ENCODE data around the gene LRRC45.
A peak's percentile ranks its signal among the peaks of the same experiment; 100 is the strongest.

LRRC45 gene

GRCh38 chr17:82064433-82065192 lies 41.5 kb downstream of the LRRC45 start:
- Histone ChIP-seq H3K4me1 (ENCODE audit: low read length) (peaks cover 14% of the 10 kb centered on the region), H3K27ac (ENCODE audit: low read length) (peak overlapping the region; percentile 35), H3K4me3 (ENCODE audit: low read length) (peak overlapping the region; percentile 100), H3K9me3 (ENCODE audit: insufficient read depth, low read length) (no peaks in the 10 kb centered on the region), H2AFZ (ENCODE audit: low read depth, low read length) (no peak overlapping the region), H3K9ac (ENCODE audit: low read length) (peak overlapping the region; percentile 97), H3K79me2 (ENCODE audit: low read length) (peaks cover 28% of the 10 kb centered on the region), H3K27me3 (ENCODE audit: low read depth, low read length) (no peaks in the 10 kb centered on the region), H3K4me2 (ENCODE audit: low read length) (peak overlapping the region; percentile 96), H4K20me1 (ENCODE audit: insufficient read depth, low read length) (no peaks in the 10 kb centered on the region), H3K36me3 (replicated peaks; ENCODE audit: low read depth, low read length) (peaks cover 18% of the 10 kb centered on the region)
- TF ChIP-seq EZH2phosphoT487 (IDR thresholded peaks at IDR 0.05; ENCODE audit: low read depth): no peak
- TF ChIP-seq, protein P1, sequence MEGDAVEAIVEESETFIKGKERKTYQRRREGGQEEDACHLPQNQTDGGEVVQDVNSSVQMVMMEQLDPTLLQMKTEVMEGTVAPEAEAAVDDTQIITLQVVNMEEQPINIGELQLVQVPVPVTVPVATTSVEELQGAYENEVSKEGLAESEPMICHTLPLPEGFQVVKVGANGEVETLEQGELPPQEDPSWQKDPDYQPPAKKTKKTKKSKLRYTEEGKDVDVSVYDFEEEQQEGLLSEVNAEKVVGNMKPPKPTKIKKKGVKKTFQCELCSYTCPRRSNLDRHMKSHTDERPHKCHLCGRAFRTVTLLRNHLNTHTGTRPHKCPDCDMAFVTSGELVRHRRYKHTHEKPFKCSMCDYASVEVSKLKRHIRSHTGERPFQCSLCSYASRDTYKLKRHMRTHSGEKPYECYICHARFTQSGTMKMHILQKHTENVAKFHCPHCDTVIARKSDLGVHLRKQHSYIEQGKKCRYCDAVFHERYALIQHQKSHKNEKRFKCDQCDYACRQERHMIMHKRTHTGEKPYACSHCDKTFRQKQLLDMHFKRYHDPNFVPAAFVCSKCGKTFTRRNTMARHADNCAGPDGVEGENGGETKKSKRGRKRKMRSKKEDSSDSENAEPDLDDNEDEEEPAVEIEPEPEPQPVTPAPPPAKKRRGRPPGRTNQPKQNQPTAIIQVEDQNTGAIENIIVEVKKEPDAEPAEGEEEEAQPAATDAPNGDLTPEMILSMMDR (IDR thresholded peaks at IDR 0.05; ENCODE audit: low read depth, low read length): no peak

GRCh38 chr17:82065193-82065637 lies 42.1 kb downstream of the LRRC45 start:
- H3K9ac ChIP-seq (ENCODE audit: low read length): peak overlapping the region; percentile 97
- H3K4me3 ChIP-seq (ENCODE audit: low read length): peak overlapping the region; percentile 100
- peak overlapping the region; percentile 96 for H3K4me2 ChIP-seq (ENCODE audit: low read length)
- peak overlapping the region; percentile 35 for H3K27ac ChIP-seq (ENCODE audit: low read length)
- H3K36me3 ChIP-seq (replicated peaks; ENCODE audit: low read depth, low read length): peaks cover 15% of the 10 kb centered on the region
- no peaks in the 10 kb centered on the region for H4K20me1 ChIP-seq (ENCODE audit: insufficient read depth, low read length)
- H3K27me3 ChIP-seq (ENCODE audit: low read depth, low read length): no peaks in the 10 kb centered on the region
- no peak overlapping the region for H2AFZ ChIP-seq (ENCODE audit: low read depth, low read length)
- TF ChIP-seq, protein P1 (IDR thresholded peaks at IDR 0.05; ENCODE audit: low read depth, low read length): no peak
- no peak for TF ChIP-seq EZH2phosphoT487 (IDR thresholded peaks at IDR 0.05; ENCODE audit: low read depth)
- no peaks in the 10 kb centered on the region for H3K9me3 ChIP-seq (ENCODE audit: insufficient read depth, low read length)
- H3K79me2 ChIP-seq (ENCODE audit: low read length): peaks cover 28% of the 10 kb centered on the region
- peaks cover 14% of the 10 kb centered on the region for H3K4me1 ChIP-seq (ENCODE audit: low read length)

DNA sequence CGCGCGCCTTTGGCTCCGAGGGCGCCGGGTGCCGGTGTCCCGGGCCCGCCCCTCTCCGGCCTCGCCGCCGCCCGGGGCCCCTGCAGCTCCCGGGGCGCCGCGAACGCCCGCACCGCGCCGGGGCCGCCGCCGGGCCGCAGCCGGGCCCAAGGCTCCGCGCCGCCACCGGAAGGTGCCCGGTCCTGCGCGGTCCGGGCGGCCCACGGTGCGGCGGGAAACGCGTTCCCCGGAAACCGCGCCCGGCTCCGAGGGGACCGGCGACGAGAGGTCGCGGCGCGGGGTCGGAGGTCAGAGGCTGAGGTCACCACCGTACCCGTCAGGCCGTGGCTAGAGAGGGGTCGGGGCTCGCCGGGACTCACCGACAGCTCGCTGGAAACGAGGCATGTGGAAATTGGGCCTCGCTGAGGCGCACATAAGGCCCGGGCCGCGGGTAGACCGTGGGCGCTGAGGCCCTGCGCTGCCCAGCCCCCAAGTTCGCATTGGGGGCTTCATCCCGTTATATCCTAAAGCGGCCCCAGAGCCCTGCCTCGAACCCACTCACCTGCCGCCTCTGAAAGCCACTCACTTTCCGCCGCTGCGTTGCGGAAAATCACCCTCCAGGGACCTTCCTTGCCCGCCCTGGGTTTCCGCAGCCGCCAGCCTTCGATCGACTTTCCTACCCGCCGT lies 42.7 kb downstream of the LRRC45 start, which contains the start of gene DUS1L:
TSS of gene DUS1L (minus strand) at position 167 of the 666 bp plus-strand sequence. CDS start 745 bp downstream, outside the sequence.
- no peaks in the 10 kb centered on the region for H3K27me3 ChIP-seq (ENCODE audit: low read depth, low read length)
- H3K36me3 ChIP-seq (replicated peaks; ENCODE audit: low read depth, low read length): peaks cover 14% of the 10 kb centered on the region
- H4K20me1 ChIP-seq (ENCODE audit: insufficient read depth, low read length): no peaks in the 10 kb centered on the region
- peaks cover 28% of the 10 kb centered on the region for H3K79me2 ChIP-seq (ENCODE audit: low read length)
- H3K4me1 ChIP-seq (ENCODE audit: low read length): peaks cover 14% of the 10 kb centered on the region
- peak within 1 kb of the TSS; percentile 96 for H3K4me2 ChIP-seq (ENCODE audit: low read length)
- no peaks in the 10 kb centered on the region for H3K9me3 ChIP-seq (ENCODE audit: insufficient read depth, low read length)
- TF ChIP-seq EZH2phosphoT487 (IDR thresholded peaks at IDR 0.05; ENCODE audit: low read depth): no peak
- TF ChIP-seq, protein P1 (IDR thresholded peaks at IDR 0.05; ENCODE audit: low read depth, low read length): no peak
- H3K27ac ChIP-seq (ENCODE audit: low read length): peak within 1 kb of the TSS; percentile 37
- peak within 1 kb of the TSS; percentile 100 for H3K4me3 ChIP-seq (ENCODE audit: low read length)
- peak within 1 kb of the TSS; percentile 50 for H2AFZ ChIP-seq (ENCODE audit: low read depth, low read length)
- peak within 1 kb of the TSS; percentile 97 for H3K9ac ChIP-seq (ENCODE audit: low read length)

DNA sequence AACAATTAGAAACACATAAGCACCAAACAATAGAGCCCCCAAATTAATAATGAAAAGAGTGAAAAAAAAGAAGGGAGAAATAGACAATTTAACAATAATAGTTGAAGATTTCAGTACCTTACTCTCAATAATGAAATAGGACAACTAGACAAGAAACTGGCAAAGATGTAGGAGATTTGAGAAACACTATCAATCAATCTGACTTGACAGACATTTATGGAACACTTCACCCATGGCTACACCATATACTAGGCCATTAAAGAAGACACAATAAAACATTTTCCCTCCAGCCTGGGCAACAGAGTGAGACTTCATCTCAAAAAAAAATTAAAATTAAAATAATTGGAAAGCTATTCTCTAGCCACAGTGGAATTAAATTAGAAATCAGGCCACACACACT lies 47.5 kb downstream of the LRRC45 start:
- TF ChIP-seq EZH2phosphoT487 (IDR thresholded peaks at IDR 0.05; ENCODE audit: low read depth): no peak
- TF ChIP-seq, protein P1 (IDR thresholded peaks at IDR 0.05; ENCODE audit: low read depth, low read length): no peak
- Histone ChIP-seq H3K36me3 (replicated peaks; ENCODE audit: low read depth, low read length) (no peaks in the 10 kb centered on the region), H3K79me2 (ENCODE audit: low read length) (peaks cover 5% of the 10 kb centered on the region; the same call in 1 of the 2 replicates), H3K27ac (ENCODE audit: low read length) (no peak overlapping the region), H3K4me1 (ENCODE audit: low read length) (peaks cover 4% of the 10 kb centered on the region; the same call in 1 of the 2 replicates), H2AFZ (ENCODE audit: low read depth, low read length) (no peak overlapping the region), H4K20me1 (ENCODE audit: insufficient read depth, low read length) (no peaks in the 10 kb centered on the region), H3K27me3 (ENCODE audit: low read depth, low read length) (no peaks in the 10 kb centered on the region), H3K4me3 (ENCODE audit: low read length) (no peak overlapping the region), H3K9ac (ENCODE audit: low read length) (no peak overlapping the region), H3K4me2 (ENCODE audit: low read length) (no peak overlapping the region), H3K9me3 (ENCODE audit: insufficient read depth, low read length) (no peaks in the 10 kb centered on the region)
